IMR-90 (cell line): ENCODE measurements around the gene MEDAG. TPM values are rescaled to one million over a fixed set of nuclear protein-coding genes. Genes with fewer than 3 reads are reported as not detected.

ENCODE experiments used
- ATAC-seq: fragments of 200-7000 bp; cut with Tn5 transposase; 2 replicates; pipeline ENCODE4 v1.9.1; 2020; ENCODE audit warnings: low read depth, mild to moderate bottlenecking, moderate library complexity
- BruUV-seq: library from RNA; stranded (reverse); fragments of 400-500 nt; replicated peaks from 2 replicates; lab custom pipeline; 2021; lab: Mats Ljungman, UMichigan
- CTCF ChIA-PET: fragments of 300-600 bp; formaldehyde crosslinking; extraction: SDS; loops from one replicate; lab custom pipeline; 2021; ENCODE audit warnings: antibody characterized with exemption; lab: Yijun Ruan, JAX
- POLR2A ChIA-PET: fragments of 300-600 bp; sonication (Branson Sonifier 250); formaldehyde crosslinking; loops from one replicate; lab custom pipeline; 2022; ENCODE audit warnings: antibody characterized with exemption; ENCODE audit not compliant: unreplicated experiment; lab: Charles Lee
- DNase-seq: peaks from one replicate; pipeline ENCODE4 v3.0.0; 2013
- H2AFZ ChIP-seq: replicated peaks from 2 replicates; pipeline ENCODE3; 2013; ENCODE audit warnings: low read length, mild to moderate bottlenecking; ENCODE audit not compliant: poor library complexity
- H2AK5ac ChIP-seq: 2 replicates; pipeline ENCODE4 v1.6.1; 2013; ENCODE audit warnings: low read depth, low read length, inconsistent platforms
- H2AK9ac ChIP-seq: replicated peaks from 2 replicates; pipeline ENCODE3; 2013; ENCODE audit warnings: mild to moderate bottlenecking, low read depth, low read length, moderate library complexity; ENCODE audit not compliant: poor library complexity
- H2BK120ac ChIP-seq: 2 replicates; pipeline ENCODE4 v1.6.1; 2013; ENCODE audit warnings: low read depth, low read length, inconsistent platforms
- H2BK15ac ChIP-seq: 3 replicates; pipeline ENCODE4 v1.6.1; 2013; ENCODE audit warnings: low read depth, low read length, inconsistent platforms
- H2BK20ac ChIP-seq: 2 replicates; pipeline ENCODE4 v1.6.1; 2013; ENCODE audit warnings: low read depth, mild to moderate bottlenecking, inconsistent platforms, low read length, moderate library complexity
- H2BK5ac ChIP-seq: 2 replicates; pipeline ENCODE4 v1.6.1; 2013; ENCODE audit warnings: mild to moderate bottlenecking, low read depth, low read length, inconsistent platforms; ENCODE audit not compliant: poor library complexity, severe bottlenecking
- H3K14ac ChIP-seq: replicated peaks from 2 replicates; pipeline ENCODE4 v1.6.1; 2013; ENCODE audit warnings: low read depth, low read length, inconsistent platforms
- H3K18ac ChIP-seq: 2 replicates; pipeline ENCODE4 v1.6.1; 2013; ENCODE audit warnings: low read depth, low read length, control low read depth
- H3K23ac ChIP-seq: 2 replicates; pipeline ENCODE4 v1.6.1; 2013; ENCODE audit warnings: low read depth, low read length, inconsistent platforms
- H3K27ac ChIP-seq: 2 replicates; pipeline ENCODE4 v1.5.1; 2013; ENCODE audit warnings: mild to moderate bottlenecking, control low read depth, low read length; ENCODE audit not compliant: insufficient read depth
- H3K27me3 ChIP-seq: 2 replicates; pipeline ENCODE4 v1.6.1; 2013; ENCODE audit warnings: low read length; ENCODE audit not compliant: control insufficient read depth, insufficient read depth
- H3K36me3 ChIP-seq: 2 replicates; pipeline ENCODE4 v1.6.1; 2013; ENCODE audit warnings: low read length, mixed read lengths; ENCODE audit not compliant: control insufficient read depth, insufficient read depth
- H3K4ac ChIP-seq: 2 replicates; pipeline ENCODE4 v1.6.1; 2013; ENCODE audit warnings: low read depth, low read length, inconsistent platforms
- H3K4me1 ChIP-seq: 2 replicates; pipeline ENCODE4 v1.6.1; 2013; ENCODE audit warnings: low read length, mixed read lengths; ENCODE audit not compliant: control insufficient read depth, insufficient read depth
- H3K4me2 ChIP-seq: 2 replicates; pipeline ENCODE4 v1.6.1; 2013; ENCODE audit warnings: low read depth, mild to moderate bottlenecking, control low read depth, low read length, moderate library complexity
- H3K4me3 ChIP-seq: 2 replicates; pipeline ENCODE4 v1.5.1; 2013; ENCODE audit warnings: low read depth, mild to moderate bottlenecking, control low read depth, low read length, moderate library complexity; ENCODE audit not compliant: insufficient read depth
- H3K56ac ChIP-seq: 2 replicates; pipeline ENCODE4 v1.6.1; 2013; ENCODE audit warnings: low read length, inconsistent platforms; ENCODE audit not compliant: insufficient read depth; ENCODE audit errors: extremely low read depth
- H3K79me1 ChIP-seq, 2 experiments: 2 replicates each; pipeline ENCODE4 v1.6.1; 2013; ENCODE audit warnings: low read length in 2 of 2, inconsistent platforms in 1 of 2, low read depth in 1 of 2
- H3K9ac ChIP-seq: 2 replicates; pipeline ENCODE4 v1.6.1; 2013; ENCODE audit warnings: low read depth, low read length, control low read depth
- H3K9me1 ChIP-seq: 2 replicates; pipeline ENCODE4 v1.6.1; 2013; ENCODE audit warnings: low read length, inconsistent platforms; ENCODE audit not compliant: insufficient read depth
- H3K9me3 ChIP-seq: 2 replicates; pipeline ENCODE4 v1.6.1; 2013; ENCODE audit warnings: low read length; ENCODE audit not compliant: control insufficient read depth, insufficient read depth
- H4K20me1 ChIP-seq: 2 replicates; pipeline ENCODE4 v1.6.1; 2013; ENCODE audit warnings: low read length, inconsistent platforms; ENCODE audit not compliant: insufficient read depth
- H4K5ac ChIP-seq: 2 replicates; pipeline ENCODE4 v1.6.1; 2013; ENCODE audit warnings: mild to moderate bottlenecking, low read depth, low read length, control low read depth
- H4K8ac ChIP-seq, 2 experiments: 2 replicates each; pipeline ENCODE4 v1.6.1; 2013; ENCODE audit warnings: low read depth in 2 of 2, low read length in 2 of 2, control low read depth in 1 of 2, inconsistent platforms in 1 of 2
- H4K91ac ChIP-seq: 2 replicates; pipeline ENCODE4 v1.6.1; 2013; ENCODE audit warnings: low read depth, low read length, inconsistent platforms; ENCODE audit not compliant: insufficient read depth
- BHLHE40 ChIP-seq: fragments of 150-350 bp; IDR thresholded peaks from 2 replicates; pipeline ENCODE4 v1.6.1; 2016; ENCODE audit warnings: mild to moderate bottlenecking, low read depth, low read length
- CEBPB ChIP-seq: IDR thresholded peaks from 2 replicates; pipeline ENCODE4 v1.6.1; 2012; ENCODE audit warnings: low read depth, low read length, improper control_type of control experiment
- CHD1 ChIP-seq: IDR thresholded peaks from 2 replicates; pipeline ENCODE4 v1.6.1; 2012; ENCODE audit warnings: low read depth, low read length, improper control_type of control experiment
- ELK1 ChIP-seq: fragments of 150-350 bp; IDR thresholded peaks from 2 replicates; pipeline ENCODE4 v1.6.1; 2016; ENCODE audit warnings: low read depth, mild to moderate bottlenecking, low read length, moderate library complexity, borderline replicate concordance
- FOS ChIP-seq: fragments of 150-350 bp; IDR thresholded peaks from 2 replicates; pipeline ENCODE4 v1.6.1; 2016; ENCODE audit warnings: low read depth, low read length
- MAFK ChIP-seq: IDR thresholded peaks from 2 replicates; pipeline ENCODE4 v1.6.1; 2012; ENCODE audit warnings: low read depth, low read length, improper control_type of control experiment
- MXI1 ChIP-seq: IDR thresholded peaks from 2 replicates; pipeline ENCODE4 v1.6.1; 2012; ENCODE audit warnings: low read depth, mild to moderate bottlenecking, low read length, moderate library complexity, borderline replicate concordance
- NFE2L2 ChIP-seq: fragments of 150-350 bp; IDR thresholded peaks from 2 replicates; pipeline ENCODE4 v1.6.1; 2016; ENCODE audit warnings: low read depth, mild to moderate bottlenecking, low read length
- POLR2A ChIP-seq: IDR thresholded peaks from 2 replicates; pipeline ENCODE4 v1.6.1; 2012; ENCODE audit warnings: mild to moderate bottlenecking, low read depth, low read length
- RAD21 ChIP-seq: IDR thresholded peaks from 2 replicates; pipeline ENCODE4 v1.6.1; 2012; ENCODE audit warnings: low read length, improper control_type of control experiment
- RCOR1 ChIP-seq: IDR thresholded peaks from 2 replicates; pipeline ENCODE4 v1.6.1; 2012; ENCODE audit warnings: mild to moderate bottlenecking, low read length, improper control_type of control experiment; ENCODE audit not compliant: insufficient replicate concordance
- RFX5 ChIP-seq: IDR thresholded peaks from 2 replicates; pipeline ENCODE4 v1.8.0; 2012; ENCODE audit warnings: low read depth, mild to moderate bottlenecking, low read length, moderate library complexity
- SMC3 ChIP-seq: fragments of 150-350 bp; IDR thresholded peaks from 2 replicates; pipeline ENCODE4 v1.6.1; 2016; ENCODE audit warnings: low read depth, mild to moderate bottlenecking, antibody characterized with exemption, low read length, moderate library complexity
- USF2 ChIP-seq: fragments of 150-350 bp; IDR thresholded peaks from 2 replicates; pipeline ENCODE4 v1.6.1; 2017; ENCODE audit warnings: mild to moderate bottlenecking, antibody characterized with exemption, low read length, low read depth
- WGBS, 2 experiments: methylation state at CpG; one replicate each; pipeline versions ENCODE4 v1.1.5 to v1.1.7; 2013; ENCODE audit warnings: missing lambda C conversion rate in 2 of 2; ENCODE audit not compliant: insufficient read length in 1 of 2; ENCODE audit errors: extremely low coverage in 2 of 2; 5-methylcytosine and 5-hydroxymethylcytosine counted together
- dilution Hi-C: fragments of 300-500 bp; cut with HindIII; formaldehyde crosslinking; loops from one replicate; pipeline ENCODE4 v1.14.3; 2018; ENCODE audit warnings: low sequenced_read_pairs; ENCODE audit not compliant: unreplicated experiment
- in situ Hi-C: fragments of 300-500 bp; cut with MboI; formaldehyde crosslinking; loops from 3 replicates; pipeline ENCODE4 v1.14.3; 2019; ENCODE audit warnings: low sequenced_read_pairs, inconsistent platforms, mixed read lengths
- intact Hi-C: fragments of 100-400 bp; cut with micrococcal nuclease; formaldehyde crosslinking; loops from 2 replicates; pipeline ENCODE4 v1.10.0; 2022
- polyA plus RNA-seq, 3 experiments: library from polyadenylated mRNA; depleted of rRNA; stranded (reverse); fragments of >200 nt; gene quantifications; 2 replicates each; pipeline ENCODE4 v1.2.3, GENCODE V29; 2012; ENCODE audit warnings: low replicate concordance in 1 of 3
- total RNA-seq: library from RNA; depleted of rRNA; stranded (reverse); fragments of >200 nt; gene quantifications from 2 replicates; pipeline ENCODE4 v1.2.3, GENCODE V29; 2012
- TF ChIP-seq, protein P1 (sequence below): conservative IDR thresholded peaks from 2 replicates; pipeline ENCODE4 v1.5.1; 2012; ENCODE audit warnings: mild to moderate bottlenecking, low read depth, low read length, improper control_type of control experiment

MEDAG gene
- total and polyA plus RNA-seq, 2 of the 4 experiments (the other 2 are of a cell fraction): 0.32 to 0.36 TPM

GRCh38 chr13:30874111-30874510 is 32.0 kb upstream of the MEDAG start:
- peak overlapping the region; percentile 62 for H3K4ac ChIP-seq
- H3K56ac ChIP-seq: no peak overlapping the region
- DNase-seq (no peak), ATAC-seq (no peak)
- H3K4me3 ChIP-seq: no peak overlapping the region
- no peak overlapping the region for H3K9ac ChIP-seq
- H3K4me1 ChIP-seq: peaks cover 32% of the 10 kb centered on the region
- peak overlapping the region; percentile 61 for H4K91ac ChIP-seq
- TF ChIP-seq RFX5: no peak
- TF ChIP-seq CHD1: no peak
- TF ChIP-seq SMC3: no peak
- no peak for TF ChIP-seq ELK1
- TF ChIP-seq RCOR1: no peak
- TF ChIP-seq MXI1: no peak
- no peak for TF ChIP-seq FOS
- TF ChIP-seq RAD21: no peak
- TF ChIP-seq POLR2A: no peak
- TF ChIP-seq MAFK: no peak
- no peak for TF ChIP-seq NFE2L2
- no peak for TF ChIP-seq CEBPB
- no peak for TF ChIP-seq USF2
- TF ChIP-seq BHLHE40: no peak
- TF ChIP-seq, protein P1, sequence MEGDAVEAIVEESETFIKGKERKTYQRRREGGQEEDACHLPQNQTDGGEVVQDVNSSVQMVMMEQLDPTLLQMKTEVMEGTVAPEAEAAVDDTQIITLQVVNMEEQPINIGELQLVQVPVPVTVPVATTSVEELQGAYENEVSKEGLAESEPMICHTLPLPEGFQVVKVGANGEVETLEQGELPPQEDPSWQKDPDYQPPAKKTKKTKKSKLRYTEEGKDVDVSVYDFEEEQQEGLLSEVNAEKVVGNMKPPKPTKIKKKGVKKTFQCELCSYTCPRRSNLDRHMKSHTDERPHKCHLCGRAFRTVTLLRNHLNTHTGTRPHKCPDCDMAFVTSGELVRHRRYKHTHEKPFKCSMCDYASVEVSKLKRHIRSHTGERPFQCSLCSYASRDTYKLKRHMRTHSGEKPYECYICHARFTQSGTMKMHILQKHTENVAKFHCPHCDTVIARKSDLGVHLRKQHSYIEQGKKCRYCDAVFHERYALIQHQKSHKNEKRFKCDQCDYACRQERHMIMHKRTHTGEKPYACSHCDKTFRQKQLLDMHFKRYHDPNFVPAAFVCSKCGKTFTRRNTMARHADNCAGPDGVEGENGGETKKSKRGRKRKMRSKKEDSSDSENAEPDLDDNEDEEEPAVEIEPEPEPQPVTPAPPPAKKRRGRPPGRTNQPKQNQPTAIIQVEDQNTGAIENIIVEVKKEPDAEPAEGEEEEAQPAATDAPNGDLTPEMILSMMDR: no peak
- peak overlapping the region; percentile 23 for H3K27ac ChIP-seq
- no peaks in the 10 kb centered on the region for H3K9me3 ChIP-seq
- H2AK5ac ChIP-seq: peak overlapping the region; percentile 80
- H2BK20ac ChIP-seq: peak overlapping the region; percentile 54
- peak overlapping the region; percentile 23 for H4K5ac ChIP-seq
- H4K8ac ChIP-seq: peak overlapping the region; percentile 10 to 88; a peak in 3 of 4 replicates
- in situ Hi-C loops (no loop called here), dilution Hi-C loops (no loop called here), intact Hi-C loops (no loop called here)
- H2BK5ac ChIP-seq: peak overlapping the region; percentile 14
- peak overlapping the region; percentile 72 for H2AFZ ChIP-seq
- ChIA-PET CTCF (no interaction called here), POLR2A (no interaction called here)
- peaks cover 6 to 19% of the 10 kb centered on the region in 2 experiments; a peak in 3 of 4 replicates for H3K79me1 ChIP-seq
- H3K36me3 ChIP-seq: no peaks in the 10 kb centered on the region
- H2BK120ac ChIP-seq: peak overlapping the region; percentile 67
- peak overlapping the region; percentile 71 for H3K18ac ChIP-seq
- no TSS peak for BruUV-seq
- no peak overlapping the region for H2AK9ac ChIP-seq
- no peaks in the 10 kb centered on the region for H4K20me1 ChIP-seq
- no CpG with 5 or more reads among the region's 6 CpGs for WGBS, 2 experiments
- H3K4me2 ChIP-seq: no peak overlapping the region
- no peaks in the 10 kb centered on the region for H3K27me3 ChIP-seq
- no peak overlapping the region for H3K23ac ChIP-seq
- H2BK15ac ChIP-seq: peak overlapping the region; percentile 95; the same call in 2 of the 3 replicates
- peaks cover 9% of the 10 kb centered on the region for H3K9me1 ChIP-seq
- H3K14ac ChIP-seq: peak overlapping the region; percentile 45
